ENCODE data around the gene SLC38A1.
A peak's percentile ranks its signal among the peaks of the same experiment; 100 is the strongest.

The SLC38A1 gene

DNA sequence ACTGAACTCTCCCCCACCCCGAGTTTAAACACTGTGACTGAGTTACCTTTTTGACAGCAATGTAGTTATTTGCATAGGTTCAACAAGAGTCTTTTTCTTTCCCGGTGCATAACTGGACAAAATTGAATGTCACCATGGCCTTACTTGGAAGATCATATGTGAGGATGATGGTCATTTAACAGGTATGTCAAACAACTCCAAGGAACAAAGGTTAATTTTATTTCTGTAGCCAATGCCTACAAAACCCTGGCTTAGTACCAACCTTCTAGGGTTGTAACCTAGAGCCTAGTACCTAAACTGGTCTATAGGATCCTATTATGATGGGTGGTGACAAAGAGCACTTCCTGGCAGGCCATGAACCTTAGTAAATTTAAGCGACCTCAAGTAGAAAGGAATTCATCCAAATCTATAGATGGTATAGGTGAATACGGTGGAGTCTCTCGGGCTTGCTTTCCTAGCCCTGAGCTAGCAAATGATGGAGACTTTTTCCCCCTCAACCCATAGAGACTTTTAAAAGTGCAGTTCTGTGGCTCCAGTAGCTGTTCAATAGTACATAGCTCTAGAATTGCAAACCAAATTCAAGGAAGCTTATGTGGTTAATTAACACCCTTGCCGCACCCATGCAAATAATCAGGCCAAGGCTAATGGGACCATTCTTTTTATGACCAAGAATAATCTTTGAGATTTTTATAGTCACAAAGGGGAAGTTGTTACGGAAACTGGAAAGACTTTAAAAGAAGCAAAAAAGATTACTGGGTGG lies 89.0 kb downstream of the SLC38A1 start:
- Histone ChIP-seq H3K9ac (ENCODE audit: low read depth, low read length) (no peak overlapping the region), H3K79me2 (ENCODE audit: insufficient read depth, low read length) (no peaks in the 10 kb centered on the region), H4K20me1 (ENCODE audit: insufficient read depth, low read length) (no peaks in the 10 kb centered on the region), H3K36me3 (ENCODE audit: insufficient read depth, low read length) (no peaks in the 10 kb centered on the region), H3K9me3 (ENCODE audit: insufficient read depth, low read length, severe bottlenecking) (no peaks in the 10 kb centered on the region), H2AFZ (ENCODE audit: low read depth, low read length) (no peak overlapping the region), H3K27ac (ENCODE audit: low read length) (no peak overlapping the region), H3K4me2 (ENCODE audit: insufficient read depth, low read length) (no peak overlapping the region), H3K4me3 (ENCODE audit: low read depth in 1 of 2, low read length in 2 of 2) (no peak overlapping the region), H3K4me1 (ENCODE audit: insufficient read depth, low read length) (peaks cover 16% of the 10 kb centered on the region), H3K27me3 (ENCODE audit: insufficient read depth, low read length, poor library complexity) (no peaks in the 10 kb centered on the region)
- no peak for ATAC-seq (ENCODE audit: insufficient read depth, low read depth)
- TF ChIP-seq, protein P1, sequence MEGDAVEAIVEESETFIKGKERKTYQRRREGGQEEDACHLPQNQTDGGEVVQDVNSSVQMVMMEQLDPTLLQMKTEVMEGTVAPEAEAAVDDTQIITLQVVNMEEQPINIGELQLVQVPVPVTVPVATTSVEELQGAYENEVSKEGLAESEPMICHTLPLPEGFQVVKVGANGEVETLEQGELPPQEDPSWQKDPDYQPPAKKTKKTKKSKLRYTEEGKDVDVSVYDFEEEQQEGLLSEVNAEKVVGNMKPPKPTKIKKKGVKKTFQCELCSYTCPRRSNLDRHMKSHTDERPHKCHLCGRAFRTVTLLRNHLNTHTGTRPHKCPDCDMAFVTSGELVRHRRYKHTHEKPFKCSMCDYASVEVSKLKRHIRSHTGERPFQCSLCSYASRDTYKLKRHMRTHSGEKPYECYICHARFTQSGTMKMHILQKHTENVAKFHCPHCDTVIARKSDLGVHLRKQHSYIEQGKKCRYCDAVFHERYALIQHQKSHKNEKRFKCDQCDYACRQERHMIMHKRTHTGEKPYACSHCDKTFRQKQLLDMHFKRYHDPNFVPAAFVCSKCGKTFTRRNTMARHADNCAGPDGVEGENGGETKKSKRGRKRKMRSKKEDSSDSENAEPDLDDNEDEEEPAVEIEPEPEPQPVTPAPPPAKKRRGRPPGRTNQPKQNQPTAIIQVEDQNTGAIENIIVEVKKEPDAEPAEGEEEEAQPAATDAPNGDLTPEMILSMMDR (IDR thresholded peaks at IDR 0.05; ENCODE audit: borderline replicate concordance, extremely low read depth, low read length, poor library complexity, severe bottlenecking), result no peak
- no peak for TF ChIP-seq EZH2 (IDR thresholded peaks at IDR 0.05; ENCODE audit: borderline replicate concordance, low read depth, low read length, severe bottlenecking)
- DNase-seq, result no peak

DNA sequence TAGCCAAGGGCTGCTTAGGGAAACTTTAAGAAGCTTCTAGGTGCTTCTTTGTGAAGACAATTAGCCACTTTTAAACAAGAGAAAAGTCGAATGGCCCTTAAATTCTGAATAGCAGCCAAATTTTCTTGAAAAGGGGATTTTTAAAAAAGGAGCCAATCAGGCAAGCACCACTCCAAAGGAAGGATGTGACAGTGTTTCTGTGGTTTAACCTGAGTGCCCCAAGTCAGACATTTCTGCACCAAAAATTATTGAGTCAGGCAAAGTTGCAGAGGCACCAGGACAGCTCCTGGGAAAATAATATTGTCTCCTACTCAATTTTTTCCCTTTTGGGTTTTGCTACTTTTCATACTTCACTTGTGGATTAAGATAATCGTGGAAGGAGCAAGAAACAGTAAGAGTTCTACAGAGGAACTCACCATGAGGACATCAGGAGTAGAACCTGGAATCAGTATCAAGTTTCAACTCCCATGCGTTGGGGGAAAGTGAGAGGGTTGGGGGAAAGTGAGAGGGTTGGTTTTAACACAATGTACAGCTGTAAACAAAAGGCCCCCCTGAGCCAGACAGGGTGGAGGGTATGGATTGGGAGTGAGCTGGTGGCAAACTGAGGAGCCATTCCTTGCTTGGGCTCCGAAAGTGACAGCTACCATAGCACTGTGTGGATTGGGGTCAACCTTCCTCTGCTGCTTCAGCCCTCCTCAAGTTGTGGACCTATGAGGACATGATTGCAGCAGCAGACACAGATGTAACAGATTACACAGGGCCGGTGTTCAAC lies 90.8 kb downstream of the SLC38A1 start:
- Histone ChIP-seq H3K4me1 (ENCODE audit: insufficient read depth, low read length) (peaks cover 22% of the 10 kb centered on the region), H3K9me3 (ENCODE audit: insufficient read depth, low read length, severe bottlenecking) (no peaks in the 10 kb centered on the region), H3K4me2 (ENCODE audit: insufficient read depth, low read length) (no peak overlapping the region), H3K4me3 (ENCODE audit: low read depth in 1 of 2, low read length in 2 of 2) (no peak overlapping the region), H3K36me3 (ENCODE audit: insufficient read depth, low read length) (no peaks in the 10 kb centered on the region), H3K79me2 (ENCODE audit: insufficient read depth, low read length) (no peaks in the 10 kb centered on the region), H3K27ac (ENCODE audit: low read length) (peak overlapping the region; percentile 4; the same call in 1 of the 2 replicates), H2AFZ (ENCODE audit: low read depth, low read length) (peak overlapping the region; percentile 2), H4K20me1 (ENCODE audit: insufficient read depth, low read length) (no peaks in the 10 kb centered on the region), H3K27me3 (ENCODE audit: insufficient read depth, low read length, poor library complexity) (no peaks in the 10 kb centered on the region), H3K9ac (ENCODE audit: low read depth, low read length) (no peak overlapping the region)
- TF ChIP-seq, protein P1 (IDR thresholded peaks at IDR 0.05; ENCODE audit: borderline replicate concordance, extremely low read depth, low read length, poor library complexity, severe bottlenecking), result no peak
- TF ChIP-seq EZH2 (IDR thresholded peaks at IDR 0.05; ENCODE audit: borderline replicate concordance, low read depth, low read length, severe bottlenecking), result no peak
- DNase-seq, result peak; percentile 18
- ATAC-seq (ENCODE audit: insufficient read depth, low read depth), result peak; percentile 74

DNA sequence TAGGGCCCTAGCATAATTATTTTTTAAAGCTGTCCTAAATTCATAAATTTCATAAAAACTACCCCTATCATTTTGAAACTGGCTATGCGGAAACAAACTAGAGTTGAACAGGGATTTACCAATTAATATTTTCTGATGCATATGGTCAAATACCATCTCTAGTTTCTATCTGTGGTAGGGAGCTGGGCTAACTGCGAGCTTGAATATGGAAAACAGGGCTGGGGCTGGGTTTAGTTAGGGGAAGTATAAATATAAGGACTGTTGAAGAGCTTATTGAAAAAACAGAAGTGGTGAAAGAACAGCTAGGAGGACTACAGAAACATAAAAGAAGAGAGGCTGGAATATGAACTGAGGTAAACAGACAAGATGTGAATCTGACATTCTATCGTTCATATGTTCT lies 91.8 kb downstream of the SLC38A1 start:
- Histone ChIP-seq H3K9ac (ENCODE audit: low read depth, low read length) (no peak overlapping the region), H3K27me3 (ENCODE audit: insufficient read depth, low read length, poor library complexity) (no peaks in the 10 kb centered on the region), H3K27ac (ENCODE audit: low read length) (no peak overlapping the region), H3K4me2 (ENCODE audit: insufficient read depth, low read length) (no peak overlapping the region), H2AFZ (ENCODE audit: low read depth, low read length) (no peak overlapping the region), H3K4me1 (ENCODE audit: insufficient read depth, low read length) (peaks cover 22% of the 10 kb centered on the region), H4K20me1 (ENCODE audit: insufficient read depth, low read length) (no peaks in the 10 kb centered on the region), H3K9me3 (ENCODE audit: insufficient read depth, low read length, severe bottlenecking) (no peaks in the 10 kb centered on the region), H3K79me2 (ENCODE audit: insufficient read depth, low read length) (no peaks in the 10 kb centered on the region), H3K4me3 (ENCODE audit: low read depth in 1 of 2, low read length in 2 of 2) (no peak overlapping the region), H3K36me3 (ENCODE audit: insufficient read depth, low read length) (no peaks in the 10 kb centered on the region)
- no peak for TF ChIP-seq EZH2 (IDR thresholded peaks at IDR 0.05; ENCODE audit: borderline replicate concordance, low read depth, low read length, severe bottlenecking)
- TF ChIP-seq, protein P1 (IDR thresholded peaks at IDR 0.05; ENCODE audit: borderline replicate concordance, extremely low read depth, low read length, poor library complexity, severe bottlenecking), result no peak
- no peak for ATAC-seq (ENCODE audit: insufficient read depth, low read depth)
- no peak for DNase-seq
